ENCODE results near the gene RPS15. TPM values are rescaled to one million over a fixed set of nuclear protein-coding genes. Genes with fewer than 3 reads are reported as not detected.

RPS15 gene
- total and polyA plus RNA-seq, 9 of the 15 experiments (the other 6 are each of a cell fraction or from before 2014, with no cell fraction given), result 605 to 2,791 (median 957) TPM

GRCh38 chr19:1433119-1434039 is 4.8 kb upstream of the RPS15 start:
- WGBS (ENCODE audit: insufficient coverage, low coverage, missing lambda C conversion rate), result 93% methylated on average over 30 of the region's 47 CpGs
- no peak overlapping the region for H3K4me2 ChIP-seq (ENCODE audit: insufficient read depth, low read length)
- FAIRE-seq (no peak), DNase-seq (ENCODE audit: extremely low read depth in 1 of 4, low spot score in 3 of 4) (no peak), ATAC-seq (no peak)
- H4K20me1 ChIP-seq (replicated peaks; ENCODE audit: control insufficient read depth, insufficient read depth, low read length), result peaks cover 20% of the 10 kb centered on the region
- peaks cover 3% of the 10 kb centered on the region for H3K9me1 ChIP-seq (ENCODE audit: control insufficient read depth, insufficient read depth, low read length)
- peak overlapping the region in 1 of 2 experiments; percentile 78; a peak in 2 of 4 replicates for H3K9ac ChIP-seq (ENCODE audit: insufficient read depth in 1 of 2, low read depth in 2 of 2, low read length in 2 of 2)
- H3K36me3 ChIP-seq (ENCODE audit: control insufficient read depth, insufficient read depth, low read length), result peaks cover 68% of the 10 kb centered on the region; the same call in 2 of the 3 replicates
- no TSS peak for BruUV-seq (replicated peaks)
- H3K4me3 ChIP-seq, result no peak overlapping the region
- peaks cover 15% of the 10 kb centered on the region for H3K79me2 ChIP-seq (ENCODE audit: control insufficient read depth, insufficient read depth, low read length)
- H3K27ac ChIP-seq (ENCODE audit: extremely low read depth, low read depth, low read length), result no peak overlapping the region
- H3K9me3 ChIP-seq (replicated peaks; ENCODE audit: control insufficient read depth, insufficient read depth, low read depth, low read length), result no peaks in the 10 kb centered on the region
- in situ Hi-C loops (cut with MboI), result no loop called here
- no peak overlapping the region for H2AFZ ChIP-seq (ENCODE audit: low read depth, low read length)
- H3K27me3 ChIP-seq (ENCODE audit: control insufficient read depth in 2 of 2, insufficient read depth in 2 of 2, low read length in 2 of 2), result no peaks in the 10 kb centered on the region
- POLR2A ChIA-PET, result interaction anchor here (0.7 to 7.0 kb wide), 3 partner anchors 10 to 335 kb away, joined by 3 to 52 read pairs (median 5); no protein-coding TSS in a partner anchor
- intact Hi-C loops (cut with micrococcal nuclease), result no loop called here
- CTCF ChIA-PET (ENCODE audit: low intra/inter-chr PET ratio), result no interaction called here
- H3K4me1 ChIP-seq (replicated peaks in 1 of 2; ENCODE audit: control insufficient read depth in 2 of 2, insufficient read depth in 2 of 2, low read length in 2 of 2), result peaks cover 15 to 81% of the 10 kb centered on the region in 2 experiments; a peak in 4 of 5 replicates
- TF ChIP-seq HOXB6 (CRISPR knock-in tag; IDR thresholded peaks at IDR 0.05; ENCODE audit: borderline replicate concordance) (no peak), NFYB (IDR thresholded peaks at IDR 0.05; ENCODE audit: extremely low read depth, insufficient read length) (no peak), GABPB1 (CRISPR knock-in tag; IDR thresholded peaks at IDR 0.05) (peak; percentile 48; the same call in 1 of the 2 replicates), TCF7L2 (IDR thresholded peaks at IDR 0.05; ENCODE audit: low read depth, low read length) (no peak), JUND (IDR thresholded peaks at IDR 0.05; ENCODE audit: borderline replicate concordance, low read depth, low read length) (no peak), JUND (tag; IDR thresholded peaks at IDR 0.05; ENCODE audit: borderline replicate concordance, low read depth, low read length) (no peak), ZNF449 (CRISPR knock-in tag; IDR thresholded peaks at IDR 0.05) (no peak), ZNF232 (CRISPR knock-in tag; IDR thresholded peaks at IDR 0.05) (no peak), HDAC6 (IDR thresholded peaks at IDR 0.05; ENCODE audit: low read depth, low read length) (no peak), TBP (optimal IDR thresholded peaks at IDR 0.05; ENCODE audit: low read depth, low read length) (no peak), TRIM28 (IDR thresholded peaks at IDR 0.05) (no peak), RBM34 (IDR thresholded peaks at IDR 0.05; ENCODE audit: borderline replicate concordance, insufficient read depth, low read length) (no peak), DNMT1 (IDR thresholded peaks at IDR 0.05) (no peak), IRF1 (CRISPR knock-in tag; IDR thresholded peaks at IDR 0.05; ENCODE audit: borderline replicate concordance) (no peak), HCFC1 (IDR thresholded peaks at IDR 0.05; ENCODE audit: low read depth, low read length) (no peak)
- TF ChIP-seq, protein P1, sequence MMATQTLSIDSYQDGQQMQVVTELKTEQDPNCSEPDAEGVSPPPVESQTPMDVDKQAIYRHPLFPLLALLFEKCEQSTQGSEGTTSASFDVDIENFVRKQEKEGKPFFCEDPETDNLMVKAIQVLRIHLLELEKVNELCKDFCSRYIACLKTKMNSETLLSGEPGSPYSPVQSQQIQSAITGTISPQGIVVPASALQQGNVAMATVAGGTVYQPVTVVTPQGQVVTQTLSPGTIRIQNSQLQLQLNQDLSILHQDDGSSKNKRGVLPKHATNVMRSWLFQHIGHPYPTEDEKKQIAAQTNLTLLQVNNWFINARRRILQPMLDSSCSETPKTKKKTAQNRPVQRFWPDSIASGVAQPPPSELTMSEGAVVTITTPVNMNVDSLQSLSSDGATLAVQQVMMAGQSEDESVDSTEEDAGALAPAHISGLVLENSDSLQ (IDR thresholded peaks at IDR 0.05), result no peak
- TF ChIP-seq, protein P2, sequence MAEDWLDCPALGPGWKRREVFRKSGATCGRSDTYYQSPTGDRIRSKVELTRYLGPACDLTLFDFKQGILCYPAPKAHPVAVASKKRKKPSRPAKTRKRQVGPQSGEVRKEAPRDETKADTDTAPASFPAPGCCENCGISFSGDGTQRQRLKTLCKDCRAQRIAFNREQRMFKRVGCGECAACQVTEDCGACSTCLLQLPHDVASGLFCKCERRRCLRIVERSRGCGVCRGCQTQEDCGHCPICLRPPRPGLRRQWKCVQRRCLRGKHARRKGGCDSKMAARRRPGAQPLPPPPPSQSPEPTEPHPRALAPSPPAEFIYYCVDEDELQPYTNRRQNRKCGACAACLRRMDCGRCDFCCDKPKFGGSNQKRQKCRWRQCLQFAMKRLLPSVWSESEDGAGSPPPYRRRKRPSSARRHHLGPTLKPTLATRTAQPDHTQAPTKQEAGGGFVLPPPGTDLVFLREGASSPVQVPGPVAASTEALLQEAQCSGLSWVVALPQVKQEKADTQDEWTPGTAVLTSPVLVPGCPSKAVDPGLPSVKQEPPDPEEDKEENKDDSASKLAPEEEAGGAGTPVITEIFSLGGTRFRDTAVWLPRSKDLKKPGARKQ (CRISPR knock-in tag; IDR thresholded peaks at IDR 0.05), result no peak

Measured in K562 (cell line).